ENCODE measurements around the gene LCE5A. TPM values are rescaled to one million over a fixed set of nuclear protein-coding genes. Genes with fewer than 3 reads are reported as not detected.

LCE5A gene, protein sequence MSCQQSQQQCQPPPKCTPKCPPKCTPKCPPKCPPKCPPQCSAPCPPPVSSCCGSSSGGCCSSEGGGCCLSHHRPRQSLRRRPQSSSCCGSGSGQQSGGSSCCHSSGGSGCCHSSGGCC
- total RNA-seq: not detected in 2 replicates

DNA sequence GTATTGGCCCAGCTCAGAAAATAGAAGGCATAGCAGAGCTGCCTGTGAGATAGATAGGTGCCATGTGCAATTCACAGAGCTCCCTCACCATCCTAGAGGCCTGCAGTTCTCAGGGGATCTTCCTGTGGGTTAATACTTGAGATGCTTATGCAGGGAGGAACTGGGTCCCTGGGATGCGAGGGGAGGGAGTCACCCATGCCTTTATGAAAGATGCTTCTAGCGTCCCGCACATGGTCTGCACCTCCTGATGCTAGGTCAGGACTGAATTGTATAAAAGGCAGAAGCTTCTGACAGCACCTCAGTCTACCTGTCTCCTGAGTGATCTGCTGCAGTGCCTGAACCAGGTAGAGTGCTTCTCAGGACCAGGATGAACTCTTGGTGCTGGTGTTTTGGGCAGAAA lies at the start of gene LCE5A:
TSS of gene LCE5A (plus strand) at position 301 of the 400 bp plus-strand sequence. CDS start 732 bp downstream, outside the sequence.

Other genes starting within 250 kb of the LCE5A start
- gene FLG, start 185.6 kb upstream of the LCE5A start, total RNA-seq: under 0.01 TPM in 2 replicates
- under 0.01 TPM in 1 of 2 replicates, not detected in the other for gene FLG2, start 150.8 kb upstream of the LCE5A start, total RNA-seq
- gene CRNN, start 96.5 kb upstream of the LCE5A start, total RNA-seq: not detected in 2 replicates
- gene CRCT1, start 3.7 kb downstream of the LCE5A start, total RNA-seq: not detected in 2 replicates
- not detected in 2 replicates for gene LCE3E, start 56.0 kb downstream of the LCE5A start, total RNA-seq
- gene LCE3D, start 69.7 kb downstream of the LCE5A start, total RNA-seq: not detected in 2 replicates
- gene LCE3C, start 89.4 kb downstream of the LCE5A start, total RNA-seq: not detected in 2 replicates
- not detected in 2 replicates for gene LCE3B, start 103.0 kb downstream of the LCE5A start, total RNA-seq
- not detected in 2 replicates for gene LCE3A, start 112.3 kb downstream of the LCE5A start, total RNA-seq
- gene LCE2D, start 152.6 kb downstream of the LCE5A start, total RNA-seq: not detected in 2 replicates
- gene LCE2C, start 164.5 kb downstream of the LCE5A start, total RNA-seq: not detected in 2 replicates
- not detected in 2 replicates for gene LCE2B, start 175.3 kb downstream of the LCE5A start, total RNA-seq
- not detected in 2 replicates for gene LCE2A, start 187.5 kb downstream of the LCE5A start, total RNA-seq
- not detected in 2 replicates for gene LCE4A, start 197.4 kb downstream of the LCE5A start, total RNA-seq
- gene KPRP, start 247.2 kb downstream of the LCE5A start, total RNA-seq: not detected in 2 replicates

Measured in smooth muscle cell of bladder (primary cell).